ENCODE results near the gene MEIS3.

GRCh38 chr19:47372603-47373002 is 46.7 kb downstream of the MEIS3 start:
- TF ChIP-seq POLR2A (IDR thresholded peaks at IDR 0.05) (no peak), CTCF (IDR thresholded peaks at IDR 0.05) (no peak)

All from right lobe of liver (tissue), 4 donors.